Ishikawa (cell line): ENCODE results near the gene JARID2.

Source experiments
- CEBPB ChIP-seq: IDR thresholded peaks from 2 replicates; pipeline ENCODE4 v1.6.1; 2012
- CREB1 ChIP-seq: IDR thresholded peaks from 2 replicates; pipeline ENCODE4 v1.6.1; 2012; ENCODE audit warnings: low read depth
- EGR1 ChIP-seq: IDR thresholded peaks from 2 replicates; pipeline ENCODE4 v1.6.1; 2012
- EP300 ChIP-seq: IDR thresholded peaks from 2 replicates; pipeline ENCODE4 v1.6.1; 2012; ENCODE audit warnings: borderline replicate concordance
- FOXM1 ChIP-seq: IDR thresholded peaks from 2 replicates; pipeline ENCODE4 v1.6.1; 2012; ENCODE audit warnings: low read depth, borderline replicate concordance
- MAX ChIP-seq: IDR thresholded peaks from 2 replicates; pipeline ENCODE4 v1.6.1; 2012
- NFIC ChIP-seq: IDR thresholded peaks from 2 replicates; pipeline ENCODE4 v1.6.1; 2012
- RAD21 ChIP-seq: IDR thresholded peaks from 2 replicates; pipeline ENCODE4 v1.6.1; 2012; ENCODE audit warnings: low read depth
- REST ChIP-seq: IDR thresholded peaks from 2 replicates; pipeline ENCODE4 v1.6.1; 2012; ENCODE audit warnings: low read depth, mild to moderate bottlenecking
- TAF1 ChIP-seq: IDR thresholded peaks from 2 replicates; pipeline ENCODE4 v1.6.1; 2012; ENCODE audit warnings: low read depth, mild to moderate bottlenecking
- TCF12 ChIP-seq: IDR thresholded peaks from 2 replicates; pipeline ENCODE4 v1.6.1; 2012; ENCODE audit warnings: low read depth
- USF1 ChIP-seq: IDR thresholded peaks from 2 replicates; pipeline ENCODE4 v1.6.1; 2012
- YY1 ChIP-seq: IDR thresholded peaks from 2 replicates; pipeline ENCODE4 v1.6.1; 2012; ENCODE audit warnings: low read depth
- ZBTB7A ChIP-seq: IDR thresholded peaks from 2 replicates; pipeline ENCODE4 v1.6.1; 2012; ENCODE audit warnings: low read depth

- TF ChIP-seq FOXM1: no peak
- no peak for TF ChIP-seq EGR1
- no peak for TF ChIP-seq ZBTB7A
- TF ChIP-seq RAD21: no peak
- TF ChIP-seq NFIC: no peak
- no peak for TF ChIP-seq TAF1
- no peak for TF ChIP-seq CEBPB
- no peak for TF ChIP-seq YY1
- TF ChIP-seq REST: no peak
- TF ChIP-seq MAX: no peak
- TF ChIP-seq EP300: no peak
- no peak for TF ChIP-seq TCF12
- TF ChIP-seq USF1: no peak
- no peak for TF ChIP-seq CREB1
Observed at GRCh38 chr6:15317251-15317650, 71.4 kb downstream of the JARID2 start.
